MV-4-11 (cell line): ENCODE results near the gene RUNDC3A.
A peak's percentile ranks its signal among the peaks of the same experiment; 100 is the strongest.

Source experiments
- DNase-seq: peaks from one replicate; lab custom pipeline; 2025; lab: John Stamatoyannopoulos, UW

Gene RUNDC3A

DNA sequence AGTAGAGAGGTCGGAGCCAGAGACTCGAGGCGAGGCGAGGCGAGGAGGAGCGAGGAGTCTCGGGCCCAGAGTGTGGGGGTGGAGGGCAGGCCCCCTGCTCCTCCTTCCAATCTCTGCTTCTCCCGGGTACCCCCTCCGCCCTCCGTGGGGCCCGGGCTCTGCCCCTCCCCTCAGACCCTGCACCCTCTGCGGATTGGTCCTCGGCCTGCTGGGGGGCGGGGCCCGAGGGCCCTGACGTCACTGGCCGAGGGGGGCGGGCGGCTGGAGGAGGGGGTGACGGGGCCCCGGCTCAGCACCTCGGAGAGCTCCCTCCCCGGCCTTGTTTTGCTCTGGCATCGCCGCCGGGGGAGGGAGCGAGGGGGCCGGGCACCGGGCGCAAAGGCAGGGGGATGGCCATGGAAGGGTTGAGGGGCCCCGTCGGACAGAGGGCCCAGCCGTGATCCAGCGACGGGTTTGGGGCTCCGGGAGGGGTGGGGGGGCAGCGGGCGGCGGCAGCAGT is at the start of gene RUNDC3A:
RUNDC3A (plus strand) TSS at position 282 of the 499 bp plus-strand sequence. CDS start 232 bp downstream, outside the sequence.
- peak; percentile 48 for DNase-seq

DNA sequence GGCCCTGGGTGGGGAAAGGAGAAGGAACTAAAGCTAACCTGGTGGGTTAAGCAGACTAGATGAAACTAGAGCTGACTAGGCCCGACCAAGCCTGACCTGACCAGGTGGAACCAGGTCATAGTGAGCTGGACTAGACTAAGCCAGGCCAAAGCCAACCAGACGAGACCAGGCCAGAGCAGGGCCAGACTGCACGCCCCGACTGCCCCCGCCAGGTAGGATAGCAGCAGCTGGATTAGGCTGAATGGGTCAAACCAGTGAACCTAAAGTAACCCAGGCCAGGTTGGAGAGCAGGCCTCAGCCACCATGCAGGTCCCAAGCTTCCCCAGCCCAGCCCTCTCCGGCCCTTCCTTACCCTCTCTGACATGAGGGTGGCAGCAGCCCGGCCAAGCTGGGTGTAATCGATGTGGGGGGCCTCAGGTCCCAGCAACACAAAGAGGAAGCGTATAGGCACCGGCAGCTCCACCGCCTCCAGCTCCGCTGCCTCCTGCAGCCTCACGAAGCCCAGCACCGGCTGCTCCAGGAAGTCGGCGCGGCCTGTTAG is 49.5 kb upstream of the RUNDC3A start:
- no peak for DNase-seq

DNA sequence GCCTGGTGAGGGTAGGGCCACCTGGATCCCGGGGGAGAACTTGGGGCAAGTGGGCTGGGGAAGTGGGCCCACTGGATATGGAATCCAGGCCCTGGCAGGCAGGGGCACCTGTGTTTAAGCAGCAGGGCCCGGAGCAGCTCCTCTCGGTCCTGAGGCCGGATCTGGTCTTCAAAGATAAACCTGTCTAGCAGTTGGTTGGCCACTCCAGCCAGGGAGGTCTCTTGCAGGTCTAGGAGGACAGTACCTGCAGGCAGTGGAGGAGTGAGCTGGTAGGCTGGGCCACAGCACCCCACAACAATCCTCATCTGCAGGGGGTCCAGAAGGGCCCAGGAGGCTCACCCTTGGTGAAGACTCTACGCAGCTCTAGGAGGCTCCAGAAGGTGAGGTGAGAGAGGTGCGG is 48.1 kb upstream of the RUNDC3A start:
- DNase-seq = no peak

DNA sequence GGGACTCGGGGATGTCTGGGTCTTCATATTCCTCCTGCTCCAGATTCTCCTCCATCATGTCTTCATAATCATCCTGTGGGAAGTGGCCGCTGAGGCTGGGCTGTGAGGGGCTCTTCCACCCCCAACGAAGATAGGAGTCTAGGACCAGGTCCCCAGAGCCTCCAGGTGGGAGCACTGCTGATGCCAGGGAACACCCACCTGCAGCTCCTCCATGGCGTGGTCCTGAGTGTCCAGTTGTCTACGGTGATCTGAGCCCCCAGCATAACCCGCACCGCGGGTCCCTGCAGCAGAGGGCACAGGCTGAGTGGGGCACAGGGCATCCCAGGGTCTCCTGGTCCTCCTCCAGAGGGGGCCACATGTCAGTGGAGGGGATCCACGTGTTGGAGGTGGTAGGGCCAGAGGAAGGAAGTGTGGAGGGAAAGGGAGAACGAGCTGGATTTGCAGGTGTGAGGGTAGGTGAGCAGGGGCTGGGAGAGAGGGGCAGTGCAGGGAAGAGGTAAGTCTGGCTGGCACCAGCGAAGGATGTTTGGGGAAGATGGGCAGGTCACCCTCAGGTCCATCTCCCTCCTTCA is 45.7 kb upstream of the RUNDC3A start:
- no peak for DNase-seq

DNA sequence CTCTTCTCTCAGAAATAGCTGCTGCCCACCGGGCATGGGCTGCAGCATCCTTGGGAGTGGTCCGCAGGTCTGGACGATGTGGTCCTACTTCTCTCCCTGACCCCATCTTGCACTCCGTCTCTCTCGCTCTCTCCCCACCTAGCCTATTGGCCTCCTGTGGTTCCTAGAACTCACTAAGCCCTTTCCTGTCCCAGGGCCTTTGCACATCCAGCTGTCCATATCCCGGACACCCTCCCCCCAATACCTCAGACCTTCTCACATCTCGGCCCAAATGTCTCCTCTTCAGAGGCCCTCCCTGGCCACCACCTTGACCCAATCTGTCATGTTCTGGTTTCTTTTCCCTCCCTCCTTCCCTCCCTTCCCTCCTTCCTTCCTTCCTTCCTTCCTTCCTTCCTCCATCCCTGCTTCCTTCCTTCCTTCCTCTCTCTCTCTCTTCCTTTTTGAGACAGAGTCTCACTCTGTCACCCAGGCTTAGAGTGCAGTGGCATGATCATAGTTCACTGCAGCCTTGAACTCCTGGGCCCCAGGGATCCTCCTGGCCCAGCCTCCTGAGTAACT is 45.0 kb upstream of the RUNDC3A start:
- DNase-seq = no peak

DNA sequence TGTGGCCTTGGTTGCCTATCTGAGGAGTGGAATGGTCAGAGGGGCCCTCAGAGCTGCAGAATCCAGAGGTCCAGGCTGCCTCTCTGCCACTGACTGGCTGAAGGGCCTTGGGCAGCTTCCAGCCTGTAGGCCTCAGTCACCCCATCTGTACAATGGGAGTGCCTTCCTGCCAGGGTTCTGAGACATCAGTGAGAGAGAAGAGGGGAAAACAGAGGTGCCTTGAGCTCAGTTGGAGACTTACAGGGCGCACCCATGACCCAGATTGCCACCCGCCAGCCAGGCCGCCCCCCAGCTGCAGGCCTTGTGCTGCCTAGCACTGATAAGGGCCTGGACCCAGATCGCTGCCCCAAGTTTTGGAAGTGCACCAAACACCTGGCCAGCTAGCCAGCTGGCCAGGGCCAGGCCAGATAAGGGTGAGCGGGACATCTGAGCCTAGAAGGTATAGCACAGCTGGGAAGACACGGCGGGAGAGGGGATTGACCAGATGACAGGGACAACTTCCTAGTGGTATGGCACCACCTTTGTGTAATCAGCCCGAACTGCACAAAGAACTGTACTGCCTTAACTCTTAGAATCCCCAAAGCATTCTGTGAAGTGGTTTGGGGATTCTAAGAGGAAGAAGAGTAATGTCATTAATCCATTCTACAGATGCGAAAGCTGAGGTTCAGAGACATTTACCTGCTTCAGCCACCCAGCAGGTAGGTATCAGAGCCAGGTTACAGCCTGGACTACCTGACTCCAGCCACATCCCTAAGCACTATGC is 41.8 kb upstream of the RUNDC3A start:
- DNase-seq = peak; percentile 12

DNA sequence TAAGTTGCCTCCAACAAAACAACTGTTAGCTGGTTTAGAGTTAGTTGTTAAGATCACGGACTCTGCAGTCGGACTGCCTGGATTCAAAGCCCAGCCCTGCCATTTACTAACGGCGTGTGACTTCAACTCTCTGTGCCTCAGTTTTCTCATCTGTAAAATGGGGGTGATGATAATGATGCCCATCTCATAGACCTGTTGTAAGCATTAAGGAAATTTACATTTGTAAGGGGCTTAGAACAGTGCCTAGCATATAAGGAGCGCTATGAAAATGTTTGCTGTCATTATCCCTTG is 41.3 kb upstream of the RUNDC3A start:
- no peak for DNase-seq

DNA sequence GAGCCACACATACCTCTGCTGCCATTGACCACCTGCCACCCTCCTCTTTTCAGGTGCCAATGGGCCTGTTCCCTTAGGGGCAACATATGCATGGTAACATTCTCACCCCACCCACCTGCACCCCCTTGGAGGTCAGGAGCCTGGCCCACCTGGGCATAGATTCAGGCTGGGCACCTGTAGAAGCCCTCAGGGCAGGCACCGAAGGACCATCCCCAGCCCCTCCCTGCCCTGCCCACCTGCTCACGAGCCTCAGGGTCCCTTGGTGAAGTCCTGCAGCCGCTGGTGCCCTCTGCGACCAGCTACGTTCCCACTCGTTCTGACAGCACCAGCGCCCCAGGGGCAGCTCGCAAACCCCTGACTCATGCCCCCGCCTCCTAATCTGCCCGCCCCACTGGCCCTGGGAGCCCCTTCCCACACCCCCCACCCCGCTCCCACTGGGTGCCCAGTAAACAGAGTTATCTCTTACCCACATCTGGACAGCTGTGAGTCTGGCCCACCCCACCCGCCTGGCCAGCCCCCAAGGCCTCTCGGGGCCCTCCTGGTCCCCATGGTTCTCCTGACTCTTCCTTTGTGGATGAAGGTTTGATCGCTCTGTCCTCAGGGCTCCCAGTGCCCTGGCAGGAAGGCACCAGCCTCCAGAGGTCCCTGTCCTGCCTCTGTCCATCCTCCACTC is 40.4 kb upstream of the RUNDC3A start, which contains the start of gene SLC4A1:
SLC4A1 (minus strand) TSS at position 318 of the 673 bp plus-strand sequence. CDS start 5,269 bp downstream, outside the sequence.
- DNase-seq = no peak

DNA sequence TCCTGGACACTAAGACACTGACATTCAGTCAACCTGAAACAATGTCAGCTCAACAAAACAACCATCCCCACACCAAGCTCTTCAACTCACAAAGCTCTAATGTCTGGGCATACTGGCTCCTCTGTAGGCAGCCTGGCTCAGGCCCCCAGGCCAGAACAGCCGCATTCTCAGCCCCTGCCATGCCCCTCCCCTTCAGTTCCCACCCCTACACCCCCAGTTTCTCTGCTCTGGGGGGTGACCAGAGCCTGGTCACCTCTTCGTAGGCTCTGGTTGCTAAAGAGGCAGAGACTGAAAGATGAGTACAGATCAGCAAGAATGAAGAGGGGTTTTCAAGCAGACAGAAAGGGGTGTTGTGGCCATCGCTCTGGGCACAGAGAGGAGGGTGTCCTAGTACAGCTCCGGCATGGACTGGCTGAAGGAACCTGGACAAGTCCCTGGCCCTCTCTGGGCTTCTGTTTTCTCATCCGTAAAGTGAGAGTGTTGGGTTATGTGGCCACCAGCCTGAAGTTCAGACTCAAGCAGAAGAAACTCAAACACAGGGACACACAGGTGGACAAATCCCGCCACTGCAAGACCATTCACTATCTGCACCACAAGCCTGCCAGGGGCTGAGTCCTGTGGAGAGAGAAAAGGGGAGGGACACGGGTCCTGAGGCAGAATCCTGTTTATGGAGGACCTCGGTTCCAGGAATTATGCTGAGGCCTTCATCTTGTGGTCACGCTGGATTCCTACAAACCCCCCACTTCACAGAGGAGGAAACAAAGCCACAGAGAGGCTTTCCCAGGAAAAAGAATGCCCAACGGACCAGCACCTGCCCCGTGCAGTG is 39.5 kb upstream of the RUNDC3A start:
- DNase-seq = no peak

DNA sequence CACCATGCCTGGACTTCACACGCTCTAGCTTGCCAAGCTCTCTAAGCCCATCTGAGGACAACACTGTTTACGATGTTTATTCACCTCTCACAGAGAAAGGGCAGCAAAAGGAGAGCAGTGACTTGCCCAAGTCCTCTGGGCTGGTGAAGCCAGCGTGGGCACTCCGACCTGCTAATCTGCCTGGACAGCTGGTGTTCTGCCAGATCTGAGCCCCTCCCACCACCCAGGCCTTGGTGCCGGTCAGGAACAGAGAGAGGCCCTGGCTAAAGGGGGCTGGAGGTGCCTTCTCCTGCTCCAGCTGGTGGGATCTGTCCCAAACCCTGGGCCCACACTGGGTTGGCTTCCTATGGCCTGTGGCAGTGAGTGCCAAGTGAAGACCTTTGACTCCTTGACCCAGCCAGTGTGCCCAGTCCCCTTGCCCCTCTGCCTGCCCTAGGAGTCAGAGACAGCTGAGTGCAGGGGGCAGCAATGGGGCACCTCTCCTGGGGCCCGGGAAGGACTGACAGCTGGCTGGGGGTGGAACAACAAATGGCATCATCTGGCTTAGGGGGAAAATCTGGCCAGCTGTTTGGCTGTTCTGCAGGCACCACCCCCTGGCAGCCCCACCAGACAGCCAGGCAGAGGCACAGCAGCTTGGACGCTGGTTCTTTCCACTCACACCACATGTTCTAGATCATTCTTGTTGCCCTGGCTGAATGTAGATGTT is 38.7 kb upstream of the RUNDC3A start:
- no peak for DNase-seq

DNA sequence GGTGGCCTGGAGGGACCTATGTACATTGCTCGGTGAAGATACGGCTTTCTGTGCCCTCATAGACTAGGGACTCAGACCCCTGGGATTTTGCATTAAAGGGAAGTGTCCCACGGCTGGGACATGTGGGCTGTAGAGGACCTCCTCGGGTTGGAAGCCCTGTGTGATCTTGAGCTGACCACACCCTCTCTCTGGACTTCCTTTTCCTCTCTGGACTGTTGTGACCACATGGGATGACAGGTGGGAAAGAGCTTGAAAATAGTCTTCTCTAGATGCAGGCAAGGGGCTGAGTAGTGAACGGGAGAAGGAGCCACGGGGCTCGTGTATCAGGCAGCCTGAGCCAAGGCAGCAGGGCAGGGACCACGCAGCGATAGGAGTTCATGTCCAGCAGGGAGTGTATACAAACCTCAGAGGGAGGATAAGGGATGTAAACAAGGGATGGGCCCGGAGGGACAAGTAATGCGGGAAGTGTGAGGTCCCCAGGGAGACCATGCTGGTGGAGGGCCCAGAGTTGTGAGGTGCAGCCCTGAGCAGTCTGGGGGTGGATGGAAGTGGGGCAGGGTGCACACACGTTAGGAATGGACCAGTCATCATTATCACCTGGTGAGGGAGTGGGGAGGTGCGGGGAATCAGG is 36.0 kb upstream of the RUNDC3A start:
- DNase-seq = no peak

DNA sequence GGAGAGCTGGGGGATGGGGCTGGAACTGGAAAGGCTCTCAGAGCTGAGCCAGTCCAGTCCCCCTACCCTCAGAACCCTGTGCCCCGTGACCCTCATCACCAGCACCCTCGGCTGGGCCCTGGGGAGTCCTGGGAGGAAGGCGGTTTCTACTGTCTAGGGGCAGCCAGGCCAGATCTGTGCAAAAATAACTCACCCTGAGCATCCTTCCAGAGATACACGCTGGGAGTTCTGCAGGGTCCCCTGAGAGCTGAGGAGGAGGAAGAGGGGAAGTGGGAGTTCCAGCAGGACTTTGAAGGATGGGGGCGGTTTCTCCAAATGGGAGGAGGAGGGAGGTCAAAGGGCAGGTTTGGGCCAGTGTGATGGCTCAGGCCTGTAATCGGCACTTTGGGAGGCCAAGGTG is 35.4 kb upstream of the RUNDC3A start:
- DNase-seq = no peak

DNA sequence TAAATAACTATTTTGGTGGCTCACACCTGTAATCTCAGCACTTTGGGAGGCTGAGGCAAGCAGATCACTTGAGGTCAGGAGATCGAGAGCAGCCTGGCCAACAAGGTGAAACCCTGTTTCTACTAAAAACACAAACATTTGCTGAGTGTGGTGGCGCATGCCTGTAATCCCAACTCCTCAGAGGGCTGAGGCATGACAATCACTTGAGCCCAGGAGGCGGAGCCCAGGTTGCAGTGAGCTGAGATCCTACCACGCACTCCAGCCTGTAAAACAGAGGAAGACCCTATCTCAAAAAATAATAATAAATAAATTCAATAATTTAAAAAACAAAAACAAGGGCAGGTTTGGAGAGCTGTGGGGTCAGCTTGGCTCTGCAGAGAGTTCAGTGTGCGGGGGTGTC is 34.8 kb upstream of the RUNDC3A start:
- DNase-seq = no peak

DNA sequence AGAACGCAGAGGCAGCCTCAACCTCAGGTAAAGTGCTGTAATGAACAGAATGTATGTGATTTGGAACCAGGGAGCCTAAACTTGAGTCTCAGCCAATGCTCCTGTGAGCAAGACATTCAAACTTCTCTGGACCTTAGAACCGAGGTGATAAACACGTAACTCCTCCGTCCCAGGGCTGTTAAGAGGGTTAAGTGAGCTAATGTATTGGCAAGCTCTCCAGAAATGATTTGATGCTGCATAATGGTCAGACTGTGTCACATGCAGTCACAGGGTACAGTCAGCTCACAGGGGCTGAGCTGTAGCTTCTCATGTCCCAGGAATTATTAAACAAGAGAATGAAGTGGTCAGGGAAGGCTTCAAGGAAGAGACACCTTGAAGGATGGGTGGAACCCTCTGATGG is 30.4 kb upstream of the RUNDC3A start:
- DNase-seq = no peak

DNA sequence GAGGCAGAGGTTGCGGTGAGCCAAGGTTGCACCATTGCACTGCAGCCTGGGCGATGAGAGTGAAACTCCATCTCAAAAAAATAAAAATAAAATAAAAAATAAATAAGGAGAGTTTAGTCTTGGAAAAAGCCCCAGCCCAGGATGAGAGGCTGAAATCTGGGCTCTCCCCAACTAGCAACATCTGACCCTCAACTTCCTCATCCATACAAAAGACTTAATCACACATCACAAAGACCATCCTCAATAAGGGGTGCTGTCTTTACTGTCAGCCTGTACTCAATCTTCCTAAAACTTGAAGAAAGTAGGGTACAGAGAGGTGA is 29.1 kb upstream of the RUNDC3A start:
- no peak for DNase-seq

DNA sequence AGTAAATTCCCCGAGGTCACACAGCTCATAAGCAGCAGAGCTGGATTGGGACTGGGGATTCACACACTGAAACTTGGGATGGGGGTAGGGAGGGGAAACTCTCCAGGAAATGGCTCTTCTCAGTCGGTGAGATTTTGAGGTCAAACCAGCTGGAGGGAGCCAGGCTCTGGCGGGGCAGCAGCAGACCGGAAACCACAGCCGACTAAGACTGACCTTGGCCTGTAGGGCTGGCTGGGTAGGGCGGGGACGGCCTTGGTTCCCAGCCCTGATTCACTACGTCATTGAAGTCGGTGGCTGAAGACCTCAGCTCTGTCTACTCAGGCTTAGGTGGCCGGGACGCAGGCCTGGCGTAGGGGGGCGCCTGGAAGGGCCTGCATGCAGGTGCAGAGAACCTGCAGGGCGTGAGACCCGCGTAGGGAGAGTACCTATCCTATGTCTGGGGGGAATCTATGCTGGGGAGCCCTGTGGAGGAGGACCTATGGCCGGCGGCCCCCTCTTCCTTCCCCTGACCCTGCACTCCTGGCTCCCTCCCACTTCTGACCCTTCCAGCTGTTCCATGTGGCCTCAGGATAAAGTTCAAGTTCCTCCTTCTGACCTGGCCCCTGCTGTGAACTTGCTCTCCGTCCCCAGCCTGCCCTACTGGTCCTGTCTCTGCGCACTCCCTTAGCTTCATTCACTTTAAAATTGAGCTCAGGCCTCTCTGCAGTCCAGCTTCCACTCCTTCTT is 28.6 kb upstream of the RUNDC3A start:
- DNase-seq = peak; percentile 94

DNA sequence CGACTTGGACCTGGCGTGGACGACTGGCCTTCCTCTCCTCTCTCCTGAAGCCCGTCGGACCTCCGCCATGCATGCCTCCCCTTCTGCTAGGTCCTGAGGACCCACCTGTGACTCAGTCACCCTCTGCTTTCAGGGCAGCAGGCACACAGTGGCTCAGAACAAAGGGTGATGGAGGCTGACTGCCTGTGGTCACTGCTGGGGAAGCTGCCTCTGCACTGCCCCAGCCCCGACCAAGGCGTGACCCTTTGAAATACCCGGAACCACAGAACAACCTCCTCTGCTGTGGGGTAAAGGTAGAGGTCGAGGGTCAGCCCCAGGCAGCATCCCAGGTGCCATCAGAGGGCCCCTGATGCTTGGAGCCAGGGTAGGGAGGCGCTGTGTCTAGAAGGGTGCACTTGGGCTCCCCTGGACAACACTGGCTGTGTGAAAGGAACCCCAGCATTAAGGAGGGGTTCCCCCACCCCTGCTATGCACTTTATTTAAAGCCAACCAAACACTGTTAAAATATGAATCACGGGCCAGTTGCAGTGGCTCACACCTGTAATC is 27.9 kb upstream of the RUNDC3A start:
- DNase-seq = no peak

DNA sequence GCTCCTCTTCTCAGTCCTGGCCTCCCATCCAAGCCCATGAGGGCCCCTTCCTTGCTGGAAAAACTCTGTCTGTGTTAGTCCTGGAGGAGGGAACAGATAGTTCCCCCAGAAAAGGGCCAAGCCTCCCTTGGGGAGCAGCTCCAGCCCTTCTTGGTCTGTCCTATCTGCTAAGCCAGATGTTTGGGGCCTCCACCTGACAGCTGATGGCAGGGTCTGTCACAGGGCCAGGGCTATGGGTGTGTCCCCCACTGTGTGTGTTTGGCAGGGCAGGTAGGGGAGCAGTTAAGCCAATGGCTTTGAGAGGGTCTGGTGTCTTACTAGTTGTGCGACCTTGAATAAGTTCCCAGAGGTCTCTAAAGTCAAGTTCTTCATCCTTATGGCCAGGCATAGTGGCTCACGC is 26.8 kb upstream of the RUNDC3A start:
- no peak for DNase-seq

DNA sequence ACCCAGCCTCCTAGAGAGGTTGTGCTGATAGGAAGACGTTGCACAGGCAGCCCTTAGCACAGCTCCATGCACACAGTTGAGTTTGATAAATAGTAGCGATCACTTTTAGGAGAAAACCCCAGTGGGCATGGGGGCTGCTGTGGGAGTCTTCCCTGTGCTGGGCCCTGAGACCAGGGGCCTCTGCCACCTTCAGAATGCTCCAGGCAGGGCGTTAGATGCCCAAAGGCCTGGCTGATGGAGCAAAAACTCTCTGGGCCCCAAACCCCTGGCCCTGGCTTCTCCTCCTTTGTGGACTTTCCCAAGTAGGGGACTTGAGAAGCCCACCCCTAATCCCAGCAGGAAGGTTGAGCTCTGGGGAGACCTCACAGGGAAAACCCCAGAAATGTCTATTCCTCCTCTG is 26.1 kb upstream of the RUNDC3A start:
- no peak for DNase-seq
